Fibroblast of skin of right quadriceps (primary cell): Measurements from ENCODE around the gene ADAMTS10.
"Not testable (repeated sequence)": the region's sequence is repeated elsewhere in the genome, so short reads cannot be mapped to it uniquely, and the experiment has no call there.

Experiments
- DNase-seq: peaks from one replicate; pipeline ENCODE4 v3.0.0-alpha.2; 2013

Gene ADAMTS10

DNA sequence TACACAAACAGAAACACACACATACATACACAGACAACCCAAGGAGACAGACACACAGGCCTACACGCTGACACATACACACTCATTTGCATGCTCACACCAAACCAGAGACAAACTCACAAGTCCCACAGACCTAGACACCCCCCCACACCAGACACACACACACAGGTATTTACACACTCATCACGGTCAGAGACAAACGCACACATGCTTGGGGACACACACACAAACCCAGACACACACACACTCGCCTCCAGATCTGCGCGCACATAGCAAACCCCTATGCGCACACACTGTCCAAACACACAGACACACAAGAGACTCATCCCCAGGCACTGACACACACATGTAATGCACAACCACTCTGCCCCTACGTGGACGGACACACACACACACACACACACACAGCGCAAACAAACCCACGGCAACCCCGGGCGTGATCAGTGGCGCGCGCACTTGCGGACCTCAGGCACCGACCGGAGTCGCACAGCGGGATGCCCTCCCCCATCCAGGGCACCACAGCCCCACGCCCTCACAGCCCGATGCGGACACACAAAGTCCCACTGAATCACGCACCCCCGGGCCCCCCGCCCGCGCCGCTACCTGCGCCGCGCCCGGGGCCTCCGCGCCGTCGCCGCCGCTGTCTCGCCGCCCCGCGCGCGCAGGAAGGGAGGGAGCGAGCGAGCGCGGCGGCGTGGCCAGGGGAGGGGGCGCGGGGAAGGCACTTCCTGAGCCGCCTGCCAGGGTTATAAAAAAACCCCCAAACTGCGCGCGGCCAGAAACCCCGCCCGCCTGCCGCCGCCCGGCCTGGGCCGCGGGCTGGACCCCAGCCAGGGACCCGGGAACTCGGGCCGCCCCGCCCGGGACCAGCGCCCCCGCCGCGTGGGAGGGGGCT is at the start of gene ADAMTS10:
Gene ADAMTS10, minus strand, starts transcription at position 675 of the 895 bp plus-strand sequence. CDS start 5,005 bp downstream, outside the sequence.
- peak; percentile 46 for DNase-seq

DNA sequence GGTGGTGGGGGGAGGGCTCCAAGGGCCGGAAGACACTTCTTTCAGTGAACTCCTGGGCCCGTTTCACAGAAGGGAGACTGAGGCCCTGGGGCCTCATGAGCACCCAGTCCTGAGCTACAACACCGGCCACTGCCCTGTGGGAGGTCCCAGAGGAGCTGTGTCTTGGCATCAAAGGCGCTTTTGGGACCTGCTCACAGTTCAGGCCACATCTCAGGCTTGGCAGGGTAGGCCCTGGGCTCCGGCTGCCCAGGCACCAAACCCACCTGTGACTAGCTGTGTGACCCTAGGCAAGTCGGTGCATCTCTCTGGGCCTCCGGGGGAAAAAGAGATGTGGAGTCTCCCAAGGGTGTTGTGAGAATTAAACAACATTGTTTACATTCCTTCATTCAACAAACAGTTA is 49.4 kb upstream of the ADAMTS10 start:
- no peak for DNase-seq

DNA sequence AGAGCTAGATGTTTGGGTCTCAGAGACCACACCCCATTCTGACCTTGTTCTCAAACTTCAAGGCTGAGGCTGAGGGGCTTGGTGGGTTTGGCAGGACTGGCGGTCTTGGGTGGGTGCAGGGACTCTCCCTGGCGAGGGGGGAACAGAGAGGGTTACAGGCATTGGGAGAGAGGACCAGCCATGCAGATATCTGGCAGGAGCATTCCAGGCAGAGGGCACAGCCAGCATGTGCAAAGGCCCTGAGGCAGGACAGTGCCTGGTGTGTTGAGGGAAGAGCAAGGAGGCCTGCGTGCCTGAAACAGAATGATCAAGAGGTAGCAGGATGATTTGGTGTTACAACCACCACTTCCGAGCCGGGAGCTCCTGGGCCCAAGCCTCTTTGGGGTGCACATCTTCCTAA is 47.4 kb upstream of the ADAMTS10 start:
- DNase-seq: no peak

DNA sequence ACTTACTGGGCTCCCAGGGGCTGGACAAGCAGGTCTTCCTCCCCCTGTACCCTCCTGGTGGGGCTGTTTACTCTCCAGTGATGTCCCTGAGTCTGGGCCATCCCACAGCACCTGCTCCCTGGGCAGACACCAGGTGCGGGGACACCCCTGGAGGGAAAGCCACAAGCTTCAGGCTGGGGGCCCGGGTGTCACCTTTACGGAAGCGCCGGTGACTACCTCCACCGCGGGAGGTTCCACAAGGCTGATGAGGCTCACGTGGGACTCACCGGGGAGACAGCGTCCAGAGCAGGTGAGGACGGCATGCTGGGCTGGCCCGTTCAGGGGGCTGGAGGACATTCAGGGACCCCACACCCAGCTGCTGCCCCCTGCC is 44.8 kb upstream of the ADAMTS10 start:
- no peak for DNase-seq

DNA sequence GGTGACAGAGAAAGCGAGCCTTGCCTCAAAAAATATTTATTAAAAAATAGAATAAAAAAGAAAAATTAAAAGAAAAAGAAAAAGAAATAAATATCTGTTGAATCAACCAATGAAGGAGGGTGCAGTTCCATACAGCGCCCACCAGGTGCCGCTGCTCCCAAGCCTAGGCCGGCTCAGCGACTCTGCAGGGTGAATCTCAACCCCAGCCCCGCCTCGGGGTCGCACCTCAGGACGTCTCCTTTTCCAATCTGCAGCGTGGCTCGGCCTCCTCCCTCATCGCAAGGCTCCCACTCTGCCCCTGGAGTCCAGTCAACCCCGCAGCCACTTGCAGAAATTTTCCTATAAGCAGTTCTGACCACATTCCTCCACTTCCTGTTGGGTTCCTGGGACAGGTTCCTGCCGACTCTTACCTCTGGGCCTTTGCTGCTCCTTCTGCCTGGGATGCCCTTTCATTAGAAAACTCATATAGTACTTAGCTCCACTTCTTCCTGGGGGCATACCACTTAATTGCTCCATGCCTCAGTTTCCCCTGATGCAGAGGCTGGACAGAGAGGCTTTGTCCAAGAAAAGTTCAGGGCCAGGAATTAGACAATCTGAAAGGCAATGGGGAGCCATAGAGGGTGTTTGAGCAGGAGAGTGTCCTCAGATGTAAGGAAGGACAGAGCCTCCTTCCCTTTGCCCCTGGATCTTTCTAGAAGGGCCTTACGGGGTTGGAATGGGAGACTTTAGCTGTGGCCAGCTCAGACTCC is 44.2 kb upstream of the ADAMTS10 start:
- DNase-seq: peak; percentile 23

DNA sequence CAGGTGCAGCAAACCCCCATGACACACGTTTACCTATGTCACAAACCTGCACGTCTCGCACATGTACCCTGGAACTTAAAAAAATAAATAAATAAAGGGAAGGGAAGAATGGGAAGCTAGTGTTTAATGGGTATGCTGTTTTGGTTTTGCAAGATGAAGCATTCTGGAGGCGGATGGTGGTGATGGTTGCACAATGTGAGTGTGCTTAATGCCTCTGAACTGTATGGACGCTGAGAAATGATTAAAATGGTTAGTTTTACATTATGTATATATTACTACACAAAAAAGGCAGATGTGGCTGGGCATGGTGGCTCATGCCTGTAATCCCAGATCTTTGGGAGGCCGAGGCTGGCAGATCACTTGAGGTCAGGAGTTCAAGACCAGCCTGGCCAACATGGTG is 37.7 kb upstream of the ADAMTS10 start:
- no peak for DNase-seq

DNA sequence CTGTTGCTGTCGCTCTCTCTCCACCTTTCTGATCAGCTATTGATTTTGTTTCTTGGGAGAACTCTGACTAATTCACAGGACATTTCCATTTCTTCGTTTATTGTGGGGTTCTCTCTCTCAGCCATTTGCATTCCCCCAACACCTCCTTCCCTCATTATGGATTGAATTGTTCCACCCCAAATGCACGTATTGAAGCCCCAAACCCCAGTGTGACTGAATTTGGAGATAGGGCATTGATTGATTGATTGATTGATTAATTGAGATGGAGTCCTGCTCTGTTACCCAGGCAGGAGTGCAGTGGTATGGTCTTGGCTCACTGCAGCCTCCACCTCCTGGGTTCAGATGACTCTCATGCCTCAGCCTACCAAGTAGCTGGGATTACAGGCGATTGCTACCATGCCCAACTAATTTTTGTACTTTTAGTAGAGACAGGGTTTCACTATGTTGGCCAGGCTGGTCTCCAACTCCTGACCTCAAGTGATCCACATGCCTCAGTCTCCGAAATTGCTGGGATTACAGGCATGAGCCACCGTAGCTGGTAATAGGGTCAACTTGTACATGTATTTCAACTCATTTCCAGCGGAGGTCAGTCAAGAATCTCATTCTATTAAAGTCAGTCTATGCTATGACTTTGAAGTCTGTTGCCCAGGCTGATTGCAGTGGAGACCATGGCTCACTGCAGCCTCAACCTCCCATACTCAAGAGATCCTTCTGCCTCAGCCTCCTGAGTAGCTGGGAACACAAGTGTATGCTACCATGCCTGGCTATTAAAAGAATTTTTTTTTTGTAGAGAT is 33.5 kb upstream of the ADAMTS10 start:
- no peak for DNase-seq

DNA sequence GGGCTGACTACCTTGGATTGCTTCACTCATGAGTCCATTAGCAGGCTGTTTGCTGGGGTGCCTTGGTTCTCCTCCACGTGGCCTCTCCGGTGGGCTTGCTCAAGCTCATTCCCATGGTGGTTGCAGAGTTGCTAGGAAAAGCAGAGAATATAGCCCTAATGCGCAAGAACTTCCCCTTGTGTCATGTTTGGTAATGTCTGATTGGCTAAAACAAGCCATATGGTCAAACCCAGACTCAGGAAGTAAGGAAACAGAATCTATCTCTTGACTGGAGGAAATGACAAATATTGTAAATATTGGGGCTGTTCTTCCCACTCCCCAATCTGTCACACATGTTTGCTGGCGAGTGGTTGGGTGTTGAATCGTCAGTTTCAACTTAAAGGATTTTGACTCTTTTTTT is 32.0 kb upstream of the ADAMTS10 start:
- DNase-seq: no peak

DNA sequence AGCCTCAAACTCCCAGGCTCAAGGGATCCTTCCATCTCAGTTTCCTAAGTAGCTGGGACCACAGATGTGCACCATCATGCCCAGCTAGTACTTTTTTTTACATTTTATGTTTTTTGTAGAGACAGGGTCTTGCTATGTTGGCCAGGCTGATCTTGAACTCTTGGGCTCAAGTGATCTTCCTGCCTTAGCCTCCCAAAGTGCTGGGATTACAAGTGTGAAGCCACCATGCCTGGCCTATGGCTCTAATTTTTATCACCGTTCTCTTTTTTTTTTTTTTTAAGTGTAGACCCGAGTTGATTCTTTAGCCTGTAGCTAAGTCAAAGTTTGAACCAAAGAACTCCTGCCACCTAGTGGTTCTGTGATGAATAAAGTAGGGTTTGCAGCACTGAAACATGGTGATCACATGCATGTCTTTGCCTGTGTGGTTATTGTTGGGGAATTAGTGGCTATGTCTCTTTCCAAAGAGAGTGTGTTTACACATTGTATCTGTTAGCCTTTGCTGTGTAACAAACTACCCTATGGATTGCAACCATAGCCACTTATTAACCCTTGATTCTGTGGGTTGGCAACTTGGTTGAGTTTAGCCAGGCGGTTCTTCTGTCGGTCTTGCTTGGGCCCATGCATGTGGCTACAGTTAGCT is 31.5 kb upstream of the ADAMTS10 start:
- peak; percentile 58 for DNase-seq

DNA sequence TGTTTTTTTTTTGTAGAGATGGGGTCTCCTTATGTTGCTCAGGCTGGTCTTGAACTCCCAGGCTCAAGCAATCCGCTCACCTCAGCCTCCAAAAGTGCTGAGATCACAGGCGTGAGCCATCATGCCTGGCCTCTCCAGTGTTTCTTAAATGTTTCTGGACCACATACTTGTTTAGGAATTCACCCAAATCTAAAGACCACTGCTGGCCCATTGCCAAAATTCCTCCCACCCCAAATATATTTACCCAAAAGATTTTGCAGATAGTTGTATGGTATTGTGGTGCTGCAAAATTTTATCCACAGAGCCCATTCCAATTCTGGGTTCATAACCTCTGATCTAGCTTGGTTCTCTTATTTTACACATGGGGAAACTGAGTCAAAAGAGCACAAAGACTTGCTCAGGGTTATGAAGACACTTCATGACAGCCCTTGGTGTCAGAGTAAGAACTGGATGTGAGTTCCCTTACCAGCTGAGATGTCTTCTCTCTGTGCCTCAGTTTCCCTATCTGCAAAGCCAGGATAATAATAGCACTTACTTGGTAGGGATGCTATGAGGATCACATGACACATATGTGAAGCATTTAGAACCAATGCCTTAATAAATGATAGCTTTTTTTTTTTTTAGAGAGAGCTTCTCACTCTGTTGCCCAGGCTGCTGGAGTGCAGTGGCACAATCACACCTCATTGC is 30.8 kb upstream of the ADAMTS10 start:
- DNase-seq: no peak

DNA sequence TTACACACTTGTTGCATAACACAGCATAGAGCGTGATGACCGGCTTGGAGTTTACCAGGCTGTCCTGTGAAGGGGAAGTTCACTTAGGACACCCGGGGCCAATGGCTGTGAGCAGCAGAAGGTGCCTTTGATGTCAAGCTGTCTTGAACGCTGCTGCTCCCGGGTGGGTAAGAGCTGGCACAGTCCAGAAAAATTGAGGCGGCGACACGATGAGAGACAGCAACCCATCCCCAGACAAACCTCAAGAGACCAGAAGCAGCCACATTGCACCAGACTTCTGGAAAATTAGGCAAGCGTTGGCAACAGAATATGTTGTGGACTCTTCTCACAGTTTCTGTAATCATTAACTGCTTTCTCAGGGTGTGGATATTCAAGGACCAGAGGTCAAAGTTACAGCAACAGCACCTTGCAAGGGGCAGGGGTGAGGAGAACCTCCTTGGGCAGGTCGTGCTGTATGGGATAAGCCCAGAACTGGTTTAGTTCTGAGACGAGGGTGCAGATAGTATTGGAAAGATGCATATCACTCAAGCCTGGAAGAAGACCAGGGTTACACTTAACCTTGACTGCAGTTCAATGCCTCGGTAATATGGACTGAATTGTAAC is 30.0 kb upstream of the ADAMTS10 start:
- no peak for DNase-seq

DNA sequence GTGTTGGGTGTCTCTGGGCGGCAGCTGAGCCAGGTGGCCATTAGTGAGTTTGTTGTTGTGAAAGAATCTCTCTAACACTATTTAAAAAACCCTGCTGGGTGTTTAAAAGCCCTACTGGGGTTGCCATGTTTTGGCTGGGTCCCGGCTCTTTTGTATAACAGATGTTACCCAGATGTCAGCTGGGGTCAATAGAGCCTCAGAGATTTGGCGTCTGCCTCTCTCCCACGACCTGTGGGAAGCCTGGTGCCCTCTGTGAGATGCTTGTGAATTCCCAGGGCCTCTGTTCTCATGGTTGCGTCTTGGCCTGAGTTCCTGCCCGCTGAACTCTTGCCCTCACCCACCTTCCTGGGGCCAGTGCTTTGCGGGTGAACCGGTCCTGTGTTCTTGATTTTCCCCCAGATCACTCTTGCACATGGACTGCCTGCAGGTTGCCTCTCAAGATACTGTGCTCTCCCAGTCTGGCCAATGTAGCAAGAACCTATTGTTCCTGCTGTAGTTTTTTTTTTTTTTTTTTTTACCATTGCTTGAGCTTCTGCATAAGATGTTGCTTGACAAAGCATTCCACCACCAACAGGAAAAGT is 29.4 kb upstream of the ADAMTS10 start:
- DNase-seq: no peak

DNA sequence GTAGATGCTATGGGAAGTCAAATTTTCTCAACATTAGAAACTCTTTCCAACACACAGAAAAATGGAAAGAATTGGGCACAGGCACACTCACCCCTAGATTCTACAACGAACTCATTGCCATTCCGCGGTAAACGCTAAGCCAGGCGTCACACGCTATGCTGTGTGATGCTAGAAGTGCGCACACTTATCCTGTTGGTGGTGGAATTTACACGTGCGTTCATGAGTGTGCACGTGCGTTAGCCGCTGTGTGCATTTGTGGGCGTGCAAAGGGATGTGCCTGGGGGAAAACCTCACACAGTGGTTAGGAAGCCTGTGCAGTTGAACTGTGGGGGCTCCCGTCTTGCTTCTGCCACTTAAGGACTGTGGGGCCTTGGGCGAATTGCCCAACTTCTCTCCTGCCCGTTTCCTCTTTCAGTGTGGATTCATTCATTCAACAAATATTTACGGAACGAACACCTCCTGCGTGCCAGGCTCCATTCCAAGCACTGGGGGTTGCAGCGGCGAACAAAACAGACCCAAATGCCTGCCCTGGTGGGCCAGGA is 27.6 kb upstream of the ADAMTS10 start:
- peak; percentile 59 for DNase-seq

DNA sequence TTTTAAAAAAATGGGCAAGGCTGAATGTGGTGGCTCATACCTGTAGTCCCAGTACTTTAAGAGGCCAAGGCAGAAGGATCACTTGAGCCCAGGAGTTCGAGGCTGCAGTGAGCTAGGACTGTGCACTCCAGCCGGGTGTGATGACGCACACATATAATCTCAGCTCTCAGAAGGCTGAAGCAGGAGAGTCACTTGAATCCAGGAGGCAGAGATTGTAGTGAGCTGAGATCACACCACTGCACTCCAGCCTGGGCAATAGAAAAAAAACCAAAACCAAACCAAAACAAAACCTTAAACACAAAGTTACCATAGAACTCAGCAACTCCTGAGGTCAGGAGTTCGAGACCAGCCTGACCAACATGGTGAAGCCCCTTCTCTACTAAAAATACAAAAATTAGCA is 26.6 kb upstream of the ADAMTS10 start:
- not testable (repeated sequence) for DNase-seq

DNA sequence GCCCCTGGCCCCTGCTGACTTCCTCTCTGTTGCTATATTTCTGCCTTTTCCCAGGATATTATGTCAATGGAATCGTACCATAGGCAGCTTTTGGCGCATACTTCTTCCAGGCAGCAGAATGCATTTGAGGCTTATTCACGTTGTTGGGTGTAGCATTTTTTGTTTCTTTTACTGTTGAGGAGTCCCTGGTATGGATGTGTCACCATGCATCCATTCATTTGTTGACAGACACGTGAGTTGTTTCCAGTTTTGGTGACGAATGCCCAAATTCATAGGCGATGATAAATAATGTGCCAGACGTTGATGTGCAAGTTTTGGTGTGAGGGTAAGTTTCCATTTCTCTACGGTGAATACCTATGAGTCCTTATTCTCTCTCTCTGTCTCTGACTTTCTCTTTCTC is 24.9 kb upstream of the ADAMTS10 start:
- DNase-seq: peak; percentile 35

DNA sequence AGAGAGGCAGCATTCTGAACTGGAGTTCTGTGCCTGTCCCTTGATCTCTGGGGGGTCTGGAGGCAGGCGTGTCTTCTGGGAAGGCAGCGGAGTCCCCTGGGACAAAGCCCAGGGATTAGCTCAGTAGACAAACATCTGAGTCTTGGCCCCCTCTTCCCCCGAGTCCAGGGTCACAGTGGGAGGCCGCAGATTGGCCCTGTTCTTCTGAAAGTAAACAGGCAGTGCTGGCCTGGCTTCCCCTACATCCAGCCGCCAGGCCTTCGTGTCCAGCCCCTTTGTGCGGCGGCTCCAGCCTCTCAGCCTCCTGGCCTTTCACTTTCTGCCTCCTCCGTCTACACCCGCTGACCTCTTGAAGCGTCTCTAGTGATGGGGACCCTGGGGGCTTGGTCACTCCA is 20.9 kb upstream of the ADAMTS10 start:
- DNase-seq: peak; percentile 45

DNA sequence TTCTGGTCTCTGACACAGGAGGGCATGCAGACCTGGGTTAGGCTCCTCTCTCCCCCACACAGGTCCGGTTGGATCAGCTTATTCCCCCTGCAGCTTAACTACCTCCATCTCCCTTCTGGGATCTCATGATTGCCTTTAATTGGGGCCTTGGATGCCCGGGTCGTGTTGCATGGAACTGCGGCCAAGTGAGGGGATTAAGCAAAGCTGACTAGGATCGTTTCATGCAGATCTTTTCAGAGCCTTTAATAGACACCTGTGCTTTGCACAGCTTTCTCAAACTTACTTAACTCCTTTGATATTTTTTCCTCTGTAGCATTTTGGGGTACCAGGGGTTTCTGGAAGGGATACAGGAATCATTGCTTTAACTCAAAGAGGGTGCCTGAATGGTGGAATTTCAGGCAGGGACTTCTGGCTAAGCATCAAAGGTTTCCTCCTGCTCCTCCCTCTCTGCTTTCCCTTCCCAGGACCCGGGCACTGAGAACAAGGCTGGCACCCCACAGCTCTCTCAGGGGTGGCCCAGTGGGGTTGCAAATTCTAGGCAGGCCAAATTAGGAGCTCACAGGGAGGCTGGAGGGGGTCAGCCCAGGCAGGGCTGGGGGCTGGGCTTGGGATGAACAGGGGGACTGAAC is 20.4 kb upstream of the ADAMTS10 start:
- no peak for DNase-seq

DNA sequence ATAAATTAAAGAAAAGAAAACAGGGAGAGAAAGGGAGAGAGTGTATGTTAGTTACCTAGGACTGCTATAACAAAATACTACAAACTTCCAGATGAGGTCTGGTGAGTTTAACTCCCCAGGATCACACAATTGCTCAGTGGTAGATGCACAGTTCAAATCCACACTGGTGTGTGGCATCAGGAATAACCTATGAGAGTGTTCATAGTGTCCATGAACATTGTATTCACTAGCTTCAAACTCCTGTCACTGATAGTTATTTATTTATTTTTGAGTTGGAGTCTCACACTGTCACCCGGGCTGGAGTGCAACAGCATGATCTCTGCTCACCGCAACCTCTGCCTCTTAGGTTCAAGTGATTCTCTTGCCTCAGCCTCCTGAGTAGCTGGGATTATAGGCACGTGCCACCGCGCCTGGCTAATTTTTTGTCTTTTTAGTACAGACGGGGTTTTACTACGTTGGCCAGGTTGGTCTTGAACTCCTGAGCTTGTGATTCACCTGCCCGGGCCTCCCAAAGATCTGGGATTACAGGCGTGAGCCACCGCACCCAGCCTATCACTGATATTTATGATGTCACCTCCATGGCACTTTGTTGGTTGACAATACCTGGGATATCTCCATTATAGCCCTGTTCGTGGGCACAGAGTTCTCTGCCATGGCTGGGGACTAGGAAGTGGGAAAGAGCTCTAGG is 19.6 kb upstream of the ADAMTS10 start, which contains the start of gene NFILZ:
Gene NFILZ, plus strand, starts transcription at position 638 of the 688 bp plus-strand sequence. CDS start 46,133 bp downstream, outside the sequence.
- no peak for DNase-seq

DNA sequence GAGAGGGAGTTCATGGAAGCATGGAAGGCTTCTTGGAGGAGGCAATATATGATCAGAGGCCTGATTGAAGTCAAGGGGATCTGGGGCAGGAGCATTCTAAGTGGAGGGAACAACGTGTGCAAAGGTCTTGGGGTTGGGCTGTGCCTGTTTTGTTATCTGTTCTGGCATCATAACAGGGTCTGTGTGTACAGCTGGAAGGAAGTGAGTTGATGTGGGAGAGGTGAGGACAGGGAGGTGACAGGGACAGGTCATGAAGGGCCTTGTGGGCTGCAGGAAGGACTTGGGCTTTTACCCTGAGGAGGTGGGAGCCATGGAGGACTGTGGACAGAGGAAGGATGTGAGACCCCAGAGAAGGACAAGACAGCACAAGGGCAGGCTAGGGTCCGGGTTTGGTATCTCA is 18.7 kb upstream of the ADAMTS10 start:
- no peak for DNase-seq

DNA sequence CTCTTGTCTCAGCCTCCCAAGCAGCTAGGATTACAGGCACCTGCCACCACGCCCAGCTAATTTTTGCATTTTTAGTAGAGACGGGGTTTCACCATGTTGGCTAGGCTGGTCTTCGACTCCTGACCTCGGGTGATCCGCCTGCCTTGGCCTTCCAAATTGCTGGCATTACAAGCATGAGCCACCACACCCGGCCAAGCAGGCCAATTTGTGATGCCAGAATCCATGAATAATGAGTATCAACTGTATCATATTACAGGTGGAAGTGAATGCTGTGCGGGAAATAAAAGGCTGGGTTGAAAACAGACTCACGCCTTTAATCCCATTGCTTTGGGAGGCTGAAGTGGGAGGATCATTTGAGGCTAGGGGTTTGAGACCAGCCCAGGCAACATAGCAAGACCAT is 16.3 kb upstream of the ADAMTS10 start:
- DNase-seq: no peak
